ENCODE data around the gene C10orf67. TPM values are rescaled to one million over a fixed set of nuclear protein-coding genes. Genes with fewer than 3 reads are reported as not detected.

The C10orf67 gene
- total RNA-seq, 1 donor from 2014 or later = not detected

GRCh38 chr10:23191764-23192711 lies 152.6 kb downstream of the C10orf67 start, which contains the start of gene PTF1A:
Gene PTF1A, plus strand, starts transcription at chr10:23192312. Its CDS starts 219 bp downstream, at chr10:23192531.
- H3K36me3 Mint-ChIP-seq (ENCODE audit: unreplicated experiment) = no peaks in the 10 kb centered on the region
- H3K9me3 Mint-ChIP-seq (ENCODE audit: unreplicated experiment) = no peaks in the 10 kb centered on the region
- TF ChIP-seq CTCF (IDR thresholded peaks at IDR 0.05) = no peak
- H3K27ac Mint-ChIP-seq (ENCODE audit: unreplicated experiment) = no peak within 1 kb of the TSS
- peaks cover 7% of the 10 kb centered on the region for H3K4me1 Mint-ChIP-seq (ENCODE audit: unreplicated experiment)
- peak within 1 kb of the TSS; percentile 54 for H3K4me3 Mint-ChIP-seq (ENCODE audit: unreplicated experiment)
- H3K27me3 Mint-ChIP-seq (ENCODE audit: unreplicated experiment) = peaks cover 67% of the 10 kb centered on the region
- no peak for DNase-seq (ENCODE audit: extremely low spot score, unreplicated experiment)

GRCh38 chr10:23190872-23191763 lies 153.5 kb downstream of the C10orf67 start:
- peaks cover 59% of the 10 kb centered on the region for H3K27me3 Mint-ChIP-seq (ENCODE audit: unreplicated experiment)
- H3K4me3 Mint-ChIP-seq (ENCODE audit: unreplicated experiment) = no peak overlapping the region
- H3K27ac Mint-ChIP-seq (ENCODE audit: unreplicated experiment) = no peak overlapping the region
- H3K4me1 Mint-ChIP-seq (ENCODE audit: unreplicated experiment) = peaks cover 7% of the 10 kb centered on the region
- no peak for DNase-seq (ENCODE audit: extremely low spot score, unreplicated experiment)
- no peaks in the 10 kb centered on the region for H3K36me3 Mint-ChIP-seq (ENCODE audit: unreplicated experiment)
- TF ChIP-seq CTCF (IDR thresholded peaks at IDR 0.05) = no peak
- no peaks in the 10 kb centered on the region for H3K9me3 Mint-ChIP-seq (ENCODE audit: unreplicated experiment)

- DNase-seq (ENCODE audit: extremely low spot score, unreplicated experiment) = no peak
- no peak overlapping the region for H3K4me3 Mint-ChIP-seq (ENCODE audit: unreplicated experiment)
- H3K36me3 Mint-ChIP-seq (ENCODE audit: unreplicated experiment) = no peaks in the 10 kb centered on the region
- H3K27me3 Mint-ChIP-seq (ENCODE audit: unreplicated experiment) = peaks cover 51% of the 10 kb centered on the region
- peaks cover 7% of the 10 kb centered on the region for H3K4me1 Mint-ChIP-seq (ENCODE audit: unreplicated experiment)
- no peaks in the 10 kb centered on the region for H3K9me3 Mint-ChIP-seq (ENCODE audit: unreplicated experiment)
- no peak for TF ChIP-seq CTCF (IDR thresholded peaks at IDR 0.05)
- no peak overlapping the region for H3K27ac Mint-ChIP-seq (ENCODE audit: unreplicated experiment)
Measured at GRCh38 chr10:23189024-23189423, 155.6 kb downstream of the C10orf67 start.

- TF ChIP-seq CTCF (IDR thresholded peaks at IDR 0.05) = no peak
- DNase-seq (ENCODE audit: extremely low spot score, unreplicated experiment) = no peak
- H3K9me3 Mint-ChIP-seq (ENCODE audit: unreplicated experiment) = no peaks in the 10 kb centered on the region
- H3K4me3 Mint-ChIP-seq (ENCODE audit: unreplicated experiment) = no peak overlapping the region
- H3K27ac Mint-ChIP-seq (ENCODE audit: unreplicated experiment) = no peak overlapping the region
- H3K27me3 Mint-ChIP-seq (ENCODE audit: unreplicated experiment) = peaks cover 44% of the 10 kb centered on the region
- H3K36me3 Mint-ChIP-seq (ENCODE audit: unreplicated experiment) = no peaks in the 10 kb centered on the region
- H3K4me1 Mint-ChIP-seq (ENCODE audit: unreplicated experiment) = peaks cover 5% of the 10 kb centered on the region
Measured at GRCh38 chr10:23187155-23187554, 157.4 kb downstream of the C10orf67 start.
